Tibial nerve (tissue), 4 donors: Measurements from ENCODE around the gene APOC1. TPM values are rescaled to one million over a fixed set of nuclear protein-coding genes. Genes with fewer than 3 reads are reported as not detected.
"Not testable (repeated sequence)": the region's sequence is repeated elsewhere in the genome, so short reads cannot be mapped to it uniquely, and the experiment has no call there.

Experiments used
- DNase-seq, 2 donors: peaks; one replicate each; pipeline ENCODE4 v3.0.0-alpha.2; 2019; ENCODE audit warnings: low spot score in 2 of 2
- H3K27ac ChIP-seq, 4 donors: fragments of 200-600 bp; sonication (generic) in 3 of 4; one replicate each; pipeline ENCODE4 v1.5.1; 2017 to 2019; ENCODE audit warnings: mild to moderate bottlenecking in 1 of 4
- H3K27me3 ChIP-seq, 2 donors: fragments of 200-600 bp; sonication (generic) in 1 of 2; one replicate each; pipeline versions ENCODE4 v1.5.1 to v1.6.0; 2017 to 2019
- H3K36me3 ChIP-seq, 3 donors: fragments of 200-600 bp; sonication (generic); one replicate each; pipeline ENCODE4 v1.5.1; 2018 to 2019
- H3K4me1 ChIP-seq, 4 donors: fragments of 200-600 bp; sonication (generic) in 3 of 4; one replicate each; pipeline ENCODE4 v1.5.1; 2017 to 2019
- H3K4me3 ChIP-seq, 4 donors: fragments of 200-600 bp; sonication (generic) in 3 of 4; one replicate each; pipeline ENCODE4 v1.5.1; 2017 to 2019; ENCODE audit warnings: mild to moderate bottlenecking in 1 of 4, moderate library complexity in 1 of 4
- H3K9me3 ChIP-seq, 4 donors: fragments of 200-600 bp; sonication (generic) in 3 of 4; one replicate each; pipeline ENCODE4 v1.5.1; 2017 to 2019
- EP300 ChIP-seq, 2 donors: sonication (generic); formaldehyde crosslinking; IDR thresholded peaks; one replicate each; pipeline ENCODE4 v1.6.1; 2017; ENCODE audit warnings: antibody characterized with exemption in 2 of 2, mild to moderate bottlenecking in 1 of 2
- POLR2A ChIP-seq, 2 donors: fragments of 450-650 bp; IDR thresholded peaks; one replicate each; pipeline ENCODE4 v1.6.1; 2017; ENCODE audit warnings: antibody characterized with exemption in 2 of 2, mild to moderate bottlenecking in 2 of 2, moderate library complexity in 2 of 2
- WGBS, 2 donors: methylation state at CpG; one replicate each; pipeline ENCODE4 v1.1.5; 2018; 5-methylcytosine and 5-hydroxymethylcytosine counted together
- total RNA-seq, 4 donors: library from RNA; depleted of rRNA; stranded (reverse); fragments of >200 nt; gene quantifications; one replicate each; pipeline ENCODE4 v1.1.0, GENCODE V29; 2016
- TF ChIP-seq, protein P1 (sequence below), 5 experiments: fragments of 200-600 bp in 3 of 5; fragments of 450-650 bp in 2 of 5; sonication (generic) in 3 of 5; IDR thresholded peaks; one replicate each; pipeline ENCODE4 v1.5.1; 2016 to 2019; ENCODE audit warnings: antibody characterized with exemption in 5 of 5, mild to moderate bottlenecking in 3 of 5, moderate library complexity in 2 of 5

The APOC1 gene
- total RNA-seq, 4 donors from 2014 or later = 17.2 to 213 (median 49.9) TPM

GRCh38 chr19:44884566-44884965 is 29.8 kb upstream of the APOC1 start:
- H3K9me3 ChIP-seq = no peaks in the 10 kb centered on the region
- H3K27ac ChIP-seq = no peak overlapping the region
- peaks cover 0 to 81% (median 0%) of the 10 kb centered on the region in 3 donors for H3K36me3 ChIP-seq
- 83 to 92% methylated on average over 4 of the region's 4 CpGs for WGBS, 2 donors
- TF ChIP-seq EP300 (IDR thresholded peaks at IDR 0.05) (no peak), POLR2A (IDR thresholded peaks at IDR 0.05) (no peak)
- no peak overlapping the region for H3K4me3 ChIP-seq
- DNase-seq = no peak
- peaks cover 0 to 5% (median 1%) of the 10 kb centered on the region in 4 donors for H3K4me1 ChIP-seq
- no peaks in the 10 kb centered on the region for H3K27me3 ChIP-seq

DNA sequence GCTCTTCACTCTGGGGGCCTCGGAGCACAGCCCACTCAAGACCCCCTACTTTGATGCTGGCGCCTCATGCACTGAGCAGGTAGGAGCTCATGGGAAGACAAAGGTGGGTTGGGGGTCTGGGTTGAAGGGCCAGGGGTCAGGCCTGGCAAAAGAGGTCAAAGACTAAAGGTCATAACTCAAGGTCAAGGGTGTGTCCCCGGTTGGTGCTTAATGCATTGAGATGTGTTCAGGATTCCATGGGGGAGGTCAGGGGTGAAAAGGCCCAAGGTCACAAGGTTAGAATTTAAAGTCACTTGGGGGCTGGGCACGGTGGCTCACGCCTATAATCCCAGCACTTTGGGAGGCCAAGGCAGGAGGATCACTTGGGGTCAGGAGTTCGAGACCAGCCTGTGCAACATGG is 28.3 kb upstream of the APOC1 start:
- no peak for DNase-seq
- Histone ChIP-seq H3K36me3 (peaks cover 0 to 70% (median 0%) of the 10 kb centered on the region in 3 donors), H3K9me3 (no peaks in the 10 kb centered on the region), H3K27ac (no peak overlapping the region), H3K4me1 (peaks cover 0 to 11% (median 6%) of the 10 kb centered on the region in 4 donors), H3K27me3 (no peaks in the 10 kb centered on the region), H3K4me3 (no peak overlapping the region)
- TF ChIP-seq EP300 (IDR thresholded peaks at IDR 0.05) (no peak), POLR2A (IDR thresholded peaks at IDR 0.05) (no peak)
- TF ChIP-seq, protein P1, sequence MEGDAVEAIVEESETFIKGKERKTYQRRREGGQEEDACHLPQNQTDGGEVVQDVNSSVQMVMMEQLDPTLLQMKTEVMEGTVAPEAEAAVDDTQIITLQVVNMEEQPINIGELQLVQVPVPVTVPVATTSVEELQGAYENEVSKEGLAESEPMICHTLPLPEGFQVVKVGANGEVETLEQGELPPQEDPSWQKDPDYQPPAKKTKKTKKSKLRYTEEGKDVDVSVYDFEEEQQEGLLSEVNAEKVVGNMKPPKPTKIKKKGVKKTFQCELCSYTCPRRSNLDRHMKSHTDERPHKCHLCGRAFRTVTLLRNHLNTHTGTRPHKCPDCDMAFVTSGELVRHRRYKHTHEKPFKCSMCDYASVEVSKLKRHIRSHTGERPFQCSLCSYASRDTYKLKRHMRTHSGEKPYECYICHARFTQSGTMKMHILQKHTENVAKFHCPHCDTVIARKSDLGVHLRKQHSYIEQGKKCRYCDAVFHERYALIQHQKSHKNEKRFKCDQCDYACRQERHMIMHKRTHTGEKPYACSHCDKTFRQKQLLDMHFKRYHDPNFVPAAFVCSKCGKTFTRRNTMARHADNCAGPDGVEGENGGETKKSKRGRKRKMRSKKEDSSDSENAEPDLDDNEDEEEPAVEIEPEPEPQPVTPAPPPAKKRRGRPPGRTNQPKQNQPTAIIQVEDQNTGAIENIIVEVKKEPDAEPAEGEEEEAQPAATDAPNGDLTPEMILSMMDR (IDR thresholded peaks at IDR 0.05) = no peak
- 86 to 93% methylated on average over 6 of the region's 6 CpGs for WGBS, 2 donors

- peaks cover 0 to 64% (median 0%) of the 10 kb centered on the region in 3 donors for H3K36me3 ChIP-seq
- DNase-seq = no peak
- H3K4me3 ChIP-seq = no peak overlapping the region
- no peaks in the 10 kb centered on the region for H3K27me3 ChIP-seq
- no peaks in the 10 kb centered on the region for H3K9me3 ChIP-seq
- peaks cover 0 to 22% (median 17%) of the 10 kb centered on the region in 4 donors for H3K4me1 ChIP-seq
- H3K27ac ChIP-seq = no peak overlapping the region
- 64 to 76% methylated on average over 4 of the region's 4 CpGs for whole genome bisulfite sequencing, 2 donors
- TF ChIP-seq POLR2A (IDR thresholded peaks at IDR 0.05) (no peak), EP300 (IDR thresholded peaks at IDR 0.05) (no peak)
- TF ChIP-seq, protein P1 (IDR thresholded peaks at IDR 0.05) = no peak
Observed at GRCh38 chr19:44887648-44888047, 26.8 kb upstream of the APOC1 start.

GRCh38 chr19:44888335-44888734 is 26.1 kb upstream of the APOC1 start:
- peaks cover 0 to 64% (median under 1%) of the 10 kb centered on the region in 3 donors for H3K36me3 ChIP-seq
- DNase-seq, H3K27ac ChIP-seq, H3K4me3 ChIP-seq, H3K9me3 ChIP-seq, H3K27me3 ChIP-seq: not testable (repeated sequence)
- 77 to 88% methylated on average over 4 to 5 of the region's 5 CpGs for WGBS, 2 donors
- peaks cover 0 to 28% (median 19%) of the 10 kb centered on the region in 4 donors for H3K4me1 ChIP-seq

GRCh38 chr19:44889830-44890365 is 24.5 kb upstream of the APOC1 start:
- Histone ChIP-seq H3K27ac (peak overlapping the region in 2 of 4 donors; percentile 83 to 98), H3K36me3 (peaks cover 0 to 64% (median 6%) of the 10 kb centered on the region in 3 donors), H3K4me1 (peaks cover 0 to 28% (median 19%) of the 10 kb centered on the region in 4 donors), H3K9me3 (no peaks in the 10 kb centered on the region), H3K27me3 (no peaks in the 10 kb centered on the region), H3K4me3 (peak overlapping the region; percentile 36 to 96 (median 42))
- TF ChIP-seq EP300 (IDR thresholded peaks at IDR 0.05) = no peak
- TF ChIP-seq, protein P1 (IDR thresholded peaks at IDR 0.05) = no peak
- no peak for TF ChIP-seq POLR2A (IDR thresholded peaks at IDR 0.05)
- 57 to 58% methylated on average over 17 of the region's 17 CpGs for WGBS, 2 donors
- DNase-seq = no peak

- WGBS, 2 donors = 0% methylated on average over 32 to 40 of the region's 40 CpGs
- Histone ChIP-seq H3K4me1 (peaks cover 0 to 28% (median 19%) of the 10 kb centered on the region in 4 donors), H3K36me3 (peaks cover 0 to 66% (median 12%) of the 10 kb centered on the region in 3 donors), H3K4me3 (peak overlapping the region; percentile 36 to 96 (median 42)), H3K27ac (peak overlapping the region; percentile 83 to 98 (median 90)), H3K9me3 (no peaks in the 10 kb centered on the region), H3K27me3 (no peaks in the 10 kb centered on the region)
- peak in 1 of 2 donors; percentile 100 for DNase-seq
- TF ChIP-seq POLR2A (IDR thresholded peaks at IDR 0.05) = peak in 1 of 2 donors; percentile 59
- TF ChIP-seq, protein P1 (IDR thresholded peaks at IDR 0.05) = peak in 1 of 5 experiments; percentile 60
- TF ChIP-seq EP300 (IDR thresholded peaks at IDR 0.05) = peak; percentile 92 to 93
Observed at GRCh38 chr19:44890366-44891015, 23.9 kb upstream of the APOC1 start.
